T-helper 1 cell treated with Interleukin-12 subunit alpha and Interleukin-12 subunit beta and Interleukin-4 antibody, amounts not matched to agents 30 μg/mL and 1 μg/mL, for 36 hours (primary cell): Measurements from ENCODE around the gene NAT16.

Experiments
- H3K27ac Mint-ChIP-seq: one replicate; pipeline ENCODE4 v1.8.0; 2021; ENCODE audit warnings: mild to moderate bottlenecking, mixed read lengths
- H3K27me3 Mint-ChIP-seq: one replicate; pipeline ENCODE4 v1.8.0; 2021; ENCODE audit warnings: low read depth, mixed read lengths
- H3K36me3 Mint-ChIP-seq: one replicate; pipeline ENCODE4 v1.8.0; 2021; ENCODE audit warnings: low read depth, mixed read lengths
- H3K4me1 Mint-ChIP-seq: one replicate; pipeline ENCODE4 v1.8.0; 2021; ENCODE audit warnings: low read depth, mixed read lengths
- H3K4me3 Mint-ChIP-seq: one replicate; pipeline ENCODE4 v1.8.0; 2021; ENCODE audit warnings: mild to moderate bottlenecking, moderate library complexity, mixed read lengths
- H3K9me3 Mint-ChIP-seq: one replicate; pipeline ENCODE4 v1.8.0; 2021; ENCODE audit warnings: mixed read lengths

NAT16 gene

GRCh38 chr7:101180130-101180755 is at the start of gene NAT16:
TSS of gene NAT16 (minus strand) at chr7:101180293. CDS start at chr7:101174807, 5,486 bp downstream.
- Mint-ChIP-seq H3K4me3 (no peak within 1 kb of the TSS), H3K4me1 (peaks cover 4% of the 10 kb centered on the region), H3K36me3 (peaks cover 1% of the 10 kb centered on the region), H3K27ac (no peak within 1 kb of the TSS), H3K27me3 (peaks cover 74% of the 10 kb centered on the region), H3K9me3 (no peaks in the 10 kb centered on the region)

- Mint-ChIP-seq H3K27ac (no peak overlapping the region), H3K9me3 (no peaks in the 10 kb centered on the region), H3K27me3 (no peaks in the 10 kb centered on the region), H3K36me3 (peaks cover 22% of the 10 kb centered on the region), H3K4me3 (no peak overlapping the region), H3K4me1 (no peaks in the 10 kb centered on the region)
These were observed 46.6 kb upstream of the NAT16 start for GRCh38 chr7:101226721-101227120.

- H3K36me3 Mint-ChIP-seq: peaks cover 23% of the 10 kb centered on the region
- no peaks in the 10 kb centered on the region for H3K27me3 Mint-ChIP-seq
These were observed 45.6 kb upstream of the NAT16 start for GRCh38 chr7:101225650-101226049.

GRCh38 chr7:101223528-101223927 is 43.4 kb upstream of the NAT16 start:
- peaks cover 10% of the 10 kb centered on the region for H3K4me1 Mint-ChIP-seq
- H3K9me3 Mint-ChIP-seq: no peaks in the 10 kb centered on the region
- H3K27me3 Mint-ChIP-seq: no peaks in the 10 kb centered on the region
- H3K4me3 Mint-ChIP-seq: no peak overlapping the region
- peaks cover 22% of the 10 kb centered on the region for H3K36me3 Mint-ChIP-seq
- H3K27ac Mint-ChIP-seq: no peak overlapping the region

More at GRCh38 chr7:101225650-101226049, 45.6 kb upstream of the NAT16 start:
- Mint-ChIP-seq H3K9me3 (no peaks in the 10 kb centered on the region), H3K4me3 (no peak overlapping the region), H3K4me1 (no peaks in the 10 kb centered on the region), H3K27ac (no peak overlapping the region)

GRCh38 chr7:101222275-101222830 is 42.3 kb upstream of the NAT16 start:
- Mint-ChIP-seq H3K4me1 (peaks cover 17% of the 10 kb centered on the region), H3K27ac (no peak overlapping the region), H3K9me3 (no peaks in the 10 kb centered on the region), H3K36me3 (peaks cover 22% of the 10 kb centered on the region), H3K27me3 (no peaks in the 10 kb centered on the region), H3K4me3 (no peak overlapping the region)

- Mint-ChIP-seq H3K4me3 (peak overlapping the region; percentile 57), H3K36me3 (peaks cover 29% of the 10 kb centered on the region), H3K27me3 (no peaks in the 10 kb centered on the region), H3K9me3 (no peaks in the 10 kb centered on the region), H3K27ac (no peak overlapping the region), H3K4me1 (peaks cover 25% of the 10 kb centered on the region)
These were observed 40.2 kb upstream of the NAT16 start for GRCh38 chr7:101220295-101220694.

GRCh38 chr7:101218236-101219125 is 38.4 kb upstream of the NAT16 start:
- Mint-ChIP-seq H3K36me3 (peaks cover 26% of the 10 kb centered on the region), H3K4me1 (peaks cover 25% of the 10 kb centered on the region), H3K4me3 (peak overlapping the region; percentile 94), H3K27me3 (no peaks in the 10 kb centered on the region), H3K9me3 (no peaks in the 10 kb centered on the region), H3K27ac (peak overlapping the region; percentile 89)

- H3K36me3 Mint-ChIP-seq: peaks cover 23% of the 10 kb centered on the region
- H3K9me3 Mint-ChIP-seq: no peaks in the 10 kb centered on the region
- H3K27me3 Mint-ChIP-seq: no peaks in the 10 kb centered on the region
- peaks cover 25% of the 10 kb centered on the region for H3K4me1 Mint-ChIP-seq
- peak within 1 kb of the TSS; percentile 89 for H3K27ac Mint-ChIP-seq
- H3K4me3 Mint-ChIP-seq: peak within 1 kb of the TSS; percentile 94
These were observed 37.5 kb upstream of the NAT16 start, which contains the start of the genes PLOD3 and ZNHIT1 for GRCh38 chr7:101217388-101218235. TSS of gene PLOD3 (minus strand) at chr7:101217581. CDS start at chr7:101217274, 307 bp downstream. TSS of gene ZNHIT1 (plus strand) at chr7:101218165. CDS start at chr7:101218196, 31 bp downstream.

- Mint-ChIP-seq H3K4me3 (peak overlapping the region; percentile 94), H3K27ac (peak overlapping the region; percentile 69), H3K27me3 (no peaks in the 10 kb centered on the region), H3K4me1 (peaks cover 25% of the 10 kb centered on the region), H3K9me3 (no peaks in the 10 kb centered on the region), H3K36me3 (peaks cover 19% of the 10 kb centered on the region)
These were observed 36.8 kb upstream of the NAT16 start for GRCh38 chr7:101216860-101217387.

- peak overlapping the region; percentile 94 for H3K4me3 Mint-ChIP-seq
- H3K9me3 Mint-ChIP-seq: no peaks in the 10 kb centered on the region
- H3K27ac Mint-ChIP-seq: peak overlapping the region; percentile 69
- peaks cover 25% of the 10 kb centered on the region for H3K4me1 Mint-ChIP-seq
- no peaks in the 10 kb centered on the region for H3K27me3 Mint-ChIP-seq
- peaks cover 14% of the 10 kb centered on the region for H3K36me3 Mint-ChIP-seq
These were observed 36.1 kb upstream of the NAT16 start for GRCh38 chr7:101216001-101216859.

- Mint-ChIP-seq H3K4me3 (no peak overlapping the region), H3K9me3 (no peaks in the 10 kb centered on the region), H3K27me3 (no peaks in the 10 kb centered on the region), H3K36me3 (peaks cover 21% of the 10 kb centered on the region), H3K4me1 (peaks cover 7% of the 10 kb centered on the region), H3K27ac (no peak overlapping the region)
These were observed 31.9 kb upstream of the NAT16 start for GRCh38 chr7:101212014-101212413.

GRCh38 chr7:101211501-101211900 is 31.4 kb upstream of the NAT16 start:
- no peaks in the 10 kb centered on the region for H3K27me3 Mint-ChIP-seq
- no peaks in the 10 kb centered on the region for H3K9me3 Mint-ChIP-seq
- no peak overlapping the region for H3K4me3 Mint-ChIP-seq
- peaks cover 6% of the 10 kb centered on the region for H3K4me1 Mint-ChIP-seq
- peaks cover 20% of the 10 kb centered on the region for H3K36me3 Mint-ChIP-seq
- no peak overlapping the region for H3K27ac Mint-ChIP-seq

GRCh38 chr7:101210143-101210542 is 30.1 kb upstream of the NAT16 start:
- no peaks in the 10 kb centered on the region for H3K4me1 Mint-ChIP-seq
- H3K9me3 Mint-ChIP-seq: no peaks in the 10 kb centered on the region
- no peak overlapping the region for H3K27ac Mint-ChIP-seq
- no peak overlapping the region for H3K4me3 Mint-ChIP-seq
- peaks cover 17% of the 10 kb centered on the region for H3K36me3 Mint-ChIP-seq
- H3K27me3 Mint-ChIP-seq: no peaks in the 10 kb centered on the region
